ENCODE data around the gene FCAR.
"Not testable (repeated sequence)": the region's sequence is repeated elsewhere in the genome, so short reads cannot be mapped to it uniquely, and the experiment has no call there.

Gene FCAR

GRCh38 chr19:54894106-54894505 lies 20.1 kb downstream of the FCAR start:
- not testable (repeated sequence) for DNase-seq (ENCODE audit: low read depth in 2 of 2)

- no peak for DNase-seq (ENCODE audit: low read depth in 2 of 2)
These were observed 22.0 kb downstream of the FCAR start for GRCh38 chr19:54896036-54896435.

GRCh38 chr19:54898685-54899084 lies 24.6 kb downstream of the FCAR start:
- not testable (repeated sequence) for DNase-seq (ENCODE audit: low read depth in 2 of 2)

GRCh38 chr19:54899646-54900045 lies 25.6 kb downstream of the FCAR start:
- not testable (repeated sequence) for DNase-seq (ENCODE audit: low read depth in 2 of 2)

- not testable (repeated sequence) for DNase-seq (ENCODE audit: low read depth in 2 of 2)
These were observed 27.1 kb downstream of the FCAR start for GRCh38 chr19:54901153-54901552.

GRCh38 chr19:54902061-54902460 lies 28.0 kb downstream of the FCAR start:
- no peak for DNase-seq (ENCODE audit: low read depth in 2 of 2)

GRCh38 chr19:54903303-54903702 lies 29.3 kb downstream of the FCAR start:
- DNase-seq (ENCODE audit: low read depth in 2 of 2): no peak

- DNase-seq (ENCODE audit: low read depth in 2 of 2): not testable (repeated sequence)
These were observed 30.2 kb downstream of the FCAR start for GRCh38 chr19:54904261-54904660.

- DNase-seq (ENCODE audit: low read depth in 2 of 2): no peak
These were observed 31.4 kb downstream of the FCAR start for GRCh38 chr19:54905421-54905802.

GRCh38 chr19:54905803-54906511 lies 31.9 kb downstream of the FCAR start, which contains the start of gene NCR1:
TSS of gene NCR1 (plus strand) at chr19:54906148. CDS start at chr19:54906188, 40 bp downstream.
- no peak for DNase-seq (ENCODE audit: low read depth in 2 of 2)

GRCh38 chr19:54906819-54907218 lies 32.8 kb downstream of the FCAR start:
- DNase-seq (ENCODE audit: low read depth in 2 of 2): no peak

GRCh38 chr19:54907899-54908298 lies 33.9 kb downstream of the FCAR start:
- DNase-seq (ENCODE audit: low read depth in 2 of 2): not testable (repeated sequence)

GRCh38 chr19:54916822-54917221 lies 42.8 kb downstream of the FCAR start:
- no peak for DNase-seq (ENCODE audit: low read depth in 2 of 2)

GRCh38 chr19:54918499-54918898 lies 44.5 kb downstream of the FCAR start:
- DNase-seq (ENCODE audit: low read depth in 2 of 2): no peak

- not testable (repeated sequence) for DNase-seq (ENCODE audit: low read depth in 2 of 2)
These were observed 45.9 kb downstream of the FCAR start for GRCh38 chr19:54919646-54920563.

- no peak for DNase-seq (ENCODE audit: low read depth in 2 of 2)
These were observed 47.0 kb downstream of the FCAR start for GRCh38 chr19:54921082-54921481.

GRCh38 chr19:54923276-54923675 lies 49.2 kb downstream of the FCAR start:
- DNase-seq (ENCODE audit: low read depth in 2 of 2): no peak

GRCh38 chr19:54928299-54928698 lies 54.3 kb downstream of the FCAR start:
- no peak for DNase-seq (ENCODE audit: low read depth in 2 of 2)

GRCh38 chr19:54937926-54938325 lies 63.9 kb downstream of the FCAR start:
- no peak for DNase-seq (ENCODE audit: low read depth in 2 of 2)

- DNase-seq (ENCODE audit: low read depth in 2 of 2): no peak
These were observed 64.9 kb downstream of the FCAR start for GRCh38 chr19:54938906-54939305.

- DNase-seq (ENCODE audit: low read depth in 2 of 2): not testable (repeated sequence)
These were observed 65.5 kb downstream of the FCAR start for GRCh38 chr19:54939538-54939937.
